GM12874 (cell line): Measurements from ENCODE around the gene RAB39A.

ENCODE experiments used
- TF ChIP-seq, protein P1 (sequence below): IDR thresholded peaks from 2 replicates; pipeline ENCODE4 v1.5.1; 2011; ENCODE audit warnings: low read depth, mild to moderate bottlenecking, control low read depth, low read length, moderate library complexity; ENCODE audit not compliant: insufficient read depth

Gene RAB39A

DNA sequence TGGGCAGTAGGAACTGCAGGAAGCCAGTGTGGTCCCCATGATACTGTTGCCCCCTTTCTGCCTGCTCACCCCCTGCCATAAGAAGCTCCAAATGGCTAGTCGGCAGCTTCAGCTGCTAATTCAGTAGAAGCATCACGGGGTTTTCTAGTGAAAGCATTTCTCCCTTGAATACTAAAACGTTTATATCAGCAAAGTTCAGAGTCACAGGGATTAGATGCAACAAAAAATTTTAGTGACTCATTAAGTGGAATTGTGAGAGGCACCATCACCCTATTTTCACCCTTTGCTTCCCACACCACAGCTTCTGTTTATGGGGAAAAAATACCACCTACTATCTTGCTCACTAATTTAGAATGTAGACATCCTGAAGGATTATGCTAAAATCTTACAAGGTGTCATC is 25.2 kb downstream of the RAB39A start:
- TF ChIP-seq, protein P1, sequence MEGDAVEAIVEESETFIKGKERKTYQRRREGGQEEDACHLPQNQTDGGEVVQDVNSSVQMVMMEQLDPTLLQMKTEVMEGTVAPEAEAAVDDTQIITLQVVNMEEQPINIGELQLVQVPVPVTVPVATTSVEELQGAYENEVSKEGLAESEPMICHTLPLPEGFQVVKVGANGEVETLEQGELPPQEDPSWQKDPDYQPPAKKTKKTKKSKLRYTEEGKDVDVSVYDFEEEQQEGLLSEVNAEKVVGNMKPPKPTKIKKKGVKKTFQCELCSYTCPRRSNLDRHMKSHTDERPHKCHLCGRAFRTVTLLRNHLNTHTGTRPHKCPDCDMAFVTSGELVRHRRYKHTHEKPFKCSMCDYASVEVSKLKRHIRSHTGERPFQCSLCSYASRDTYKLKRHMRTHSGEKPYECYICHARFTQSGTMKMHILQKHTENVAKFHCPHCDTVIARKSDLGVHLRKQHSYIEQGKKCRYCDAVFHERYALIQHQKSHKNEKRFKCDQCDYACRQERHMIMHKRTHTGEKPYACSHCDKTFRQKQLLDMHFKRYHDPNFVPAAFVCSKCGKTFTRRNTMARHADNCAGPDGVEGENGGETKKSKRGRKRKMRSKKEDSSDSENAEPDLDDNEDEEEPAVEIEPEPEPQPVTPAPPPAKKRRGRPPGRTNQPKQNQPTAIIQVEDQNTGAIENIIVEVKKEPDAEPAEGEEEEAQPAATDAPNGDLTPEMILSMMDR = no peak

GRCh38 chr11:107956543-107956942 is 28.3 kb downstream of the RAB39A start:
- TF ChIP-seq, protein P1 = no peak

- TF ChIP-seq, protein P1 = no peak
Measured at GRCh38 chr11:107957109-107957588, 28.9 kb downstream of the RAB39A start.

GRCh38 chr11:107961480-107961879 is 33.2 kb downstream of the RAB39A start:
- TF ChIP-seq, protein P1 = no peak

- TF ChIP-seq, protein P1 = no peak
Measured at GRCh38 chr11:107962181-107962580, 33.9 kb downstream of the RAB39A start.

GRCh38 chr11:107963091-107963490 is 34.8 kb downstream of the RAB39A start:
- TF ChIP-seq, protein P1 = no peak

GRCh38 chr11:107969219-107969618 is 41.0 kb downstream of the RAB39A start:
- TF ChIP-seq, protein P1 = peak; percentile 10; the same call in 1 of the 2 replicates
